Smooth muscle cell of the brain vasculature (primary cell): ENCODE measurements around the gene OR2F2.

Experiments
- DNase-seq: peaks from one replicate; pipeline ENCODE4 v3.0.0-alpha.2; 2012; ENCODE audit warnings: low read depth, low spot score

Gene OR2F2, protein sequence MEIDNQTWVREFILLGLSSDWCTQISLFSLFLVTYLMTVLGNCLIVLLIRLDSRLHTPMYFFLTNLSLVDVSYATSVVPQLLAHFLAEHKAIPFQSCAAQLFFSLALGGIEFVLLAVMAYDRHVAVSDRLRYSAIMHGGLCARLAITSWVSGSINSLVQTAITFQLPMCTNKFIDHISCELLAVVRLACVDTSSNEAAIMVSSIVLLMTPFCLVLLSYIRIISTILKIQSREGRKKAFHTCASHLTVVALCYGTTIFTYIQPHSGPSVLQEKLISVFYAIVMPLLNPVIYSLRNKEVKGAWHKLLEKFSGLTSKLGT

DNA sequence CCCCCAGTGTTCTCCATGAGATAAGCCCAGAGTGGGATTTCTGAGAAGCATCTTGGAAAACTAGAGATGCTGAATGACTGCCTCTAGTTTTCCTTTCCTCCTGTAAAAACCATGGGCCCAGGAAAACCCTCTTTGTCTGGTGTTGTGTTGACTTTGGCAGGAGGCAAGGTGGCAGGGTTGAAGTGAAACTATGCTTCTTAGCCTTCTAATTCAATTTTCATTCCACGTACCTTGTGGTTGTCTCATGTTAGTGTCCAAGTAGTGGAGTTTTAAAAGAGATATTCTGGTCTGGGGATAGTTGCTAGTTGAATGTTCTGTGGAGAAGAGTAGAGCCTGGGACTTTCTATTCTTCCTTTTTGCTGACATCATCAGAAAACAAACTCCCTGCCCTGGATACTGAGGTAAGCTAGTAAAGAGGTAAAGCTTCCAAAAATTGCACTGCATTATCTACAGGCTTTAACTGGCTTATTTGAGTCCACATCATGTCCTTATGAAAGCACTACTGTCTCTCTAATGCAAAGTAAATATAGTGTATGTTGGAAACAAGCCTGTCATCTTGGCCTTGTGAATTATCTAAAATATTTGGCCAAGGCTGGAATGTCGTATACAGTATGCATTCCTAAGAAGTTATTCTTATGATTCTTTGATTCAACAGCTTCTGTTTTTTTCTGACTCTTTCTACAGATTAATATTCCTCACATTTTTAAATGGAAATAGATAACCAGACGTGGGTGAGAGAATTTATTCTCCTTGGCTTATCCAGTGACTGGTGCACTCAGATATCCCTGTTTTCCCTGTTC lies at the start of gene OR2F2:
TSS of gene OR2F2 (plus strand) at position 708 of the 800 bp plus-strand sequence. CDS start at position 708, 0 bp downstream.
- DNase-seq: no peak

DNA sequence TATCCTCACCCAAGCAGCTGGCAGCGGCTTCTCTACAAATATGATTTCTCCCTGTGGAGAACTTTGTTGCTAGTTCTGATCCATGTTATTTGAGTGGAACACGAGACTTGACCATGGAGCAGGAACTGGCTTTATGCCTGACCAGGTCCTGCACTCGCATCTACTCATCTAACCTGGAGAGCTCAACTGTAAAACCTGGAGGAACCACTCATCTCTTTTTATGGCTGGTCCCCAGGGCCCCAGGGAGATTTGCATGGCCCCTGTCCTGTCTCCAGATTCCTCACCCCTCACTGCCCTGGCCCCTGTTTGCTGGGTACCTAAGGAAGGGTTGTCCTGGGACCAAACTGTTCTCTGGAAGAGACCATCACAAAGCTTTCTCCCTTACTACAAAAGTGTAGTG lies 49.1 kb upstream of the OR2F2 start:
- DNase-seq: no peak

DNA sequence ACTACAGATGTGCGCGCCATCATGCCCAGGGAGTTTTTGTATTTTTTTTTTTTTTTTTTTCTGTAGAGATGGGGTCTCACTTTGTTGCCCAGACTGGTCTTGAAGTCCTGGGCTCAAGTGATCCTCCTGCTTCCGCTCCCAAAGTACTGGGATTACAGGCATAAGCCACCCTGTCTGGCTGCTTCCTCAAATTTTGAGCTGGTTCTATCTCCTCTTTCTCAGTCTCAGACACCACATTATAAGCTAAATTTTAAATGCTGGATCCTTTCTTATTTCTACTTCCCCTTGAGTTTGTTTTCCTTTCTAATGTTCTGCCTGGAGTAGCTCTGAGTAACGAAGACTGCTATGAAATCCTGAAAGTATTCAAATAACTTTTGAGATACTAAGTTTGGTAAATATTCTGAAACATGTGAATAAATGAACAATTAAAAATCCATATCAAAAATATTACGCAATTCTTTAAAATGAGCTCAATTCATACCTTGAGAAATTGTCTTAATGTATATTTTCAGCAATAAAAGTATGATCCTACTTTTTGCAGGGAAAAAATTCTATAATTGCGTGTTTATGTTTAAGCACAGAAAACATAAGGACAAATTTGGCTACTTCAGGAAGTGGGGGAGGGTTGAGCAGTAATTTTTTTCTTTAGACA lies 48.1 kb upstream of the OR2F2 start:
- no peak for DNase-seq

DNA sequence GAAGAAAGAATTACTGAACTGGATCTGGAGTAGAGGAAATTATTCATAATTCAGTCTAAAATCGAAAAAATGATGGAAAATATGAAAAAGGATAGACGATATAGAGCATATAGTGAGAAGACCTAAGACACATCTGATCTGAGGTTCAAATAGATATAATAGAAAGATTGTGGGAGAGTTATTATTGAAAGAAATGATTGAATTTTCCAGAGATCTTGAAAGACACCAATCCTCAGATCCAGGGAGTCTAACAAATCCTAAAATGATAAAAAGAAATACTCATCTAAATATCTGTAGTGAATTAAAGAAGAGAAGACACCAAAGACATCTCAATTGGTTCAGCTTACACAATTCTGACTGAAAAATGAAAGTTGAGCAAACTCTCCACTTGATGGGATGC lies 46.0 kb upstream of the OR2F2 start:
- DNase-seq: no peak

DNA sequence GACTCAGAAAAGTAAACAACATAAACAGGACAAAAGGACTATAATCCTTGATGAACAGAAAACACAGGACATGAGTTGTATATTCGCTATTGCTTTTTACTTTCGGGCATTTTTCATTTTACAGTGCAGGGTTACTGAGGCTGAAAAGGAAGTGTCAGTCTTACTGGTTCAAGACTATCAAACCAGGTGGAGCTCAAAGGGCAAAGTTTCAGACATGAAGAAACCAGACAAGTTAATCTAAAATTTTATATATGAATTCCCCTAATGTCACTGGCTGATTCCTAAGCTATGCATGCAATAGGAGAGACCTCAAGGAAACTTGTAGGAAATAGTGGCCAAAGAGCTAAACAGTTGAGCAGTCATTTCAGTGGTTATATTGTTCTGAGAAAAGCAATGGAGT lies 44.5 kb upstream of the OR2F2 start:
- no peak for DNase-seq

DNA sequence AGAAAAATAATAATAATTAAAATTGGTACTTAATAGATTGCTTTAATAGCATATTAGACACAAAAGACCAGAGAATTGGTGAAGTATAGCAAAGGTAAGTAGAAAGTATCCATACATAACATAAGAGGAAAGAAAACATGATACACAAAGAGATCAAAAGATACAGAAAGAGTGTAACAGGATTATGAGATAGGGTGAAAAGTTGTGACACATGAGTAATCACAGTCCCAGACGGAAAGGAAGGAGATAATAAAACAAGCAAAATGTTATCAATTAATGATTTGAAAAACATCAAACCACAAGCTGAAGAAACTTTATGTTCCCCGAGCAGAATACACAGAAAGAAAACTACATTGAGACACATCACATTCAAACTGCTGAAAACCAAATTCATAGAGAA lies 43.6 kb upstream of the OR2F2 start:
- DNase-seq: no peak

DNA sequence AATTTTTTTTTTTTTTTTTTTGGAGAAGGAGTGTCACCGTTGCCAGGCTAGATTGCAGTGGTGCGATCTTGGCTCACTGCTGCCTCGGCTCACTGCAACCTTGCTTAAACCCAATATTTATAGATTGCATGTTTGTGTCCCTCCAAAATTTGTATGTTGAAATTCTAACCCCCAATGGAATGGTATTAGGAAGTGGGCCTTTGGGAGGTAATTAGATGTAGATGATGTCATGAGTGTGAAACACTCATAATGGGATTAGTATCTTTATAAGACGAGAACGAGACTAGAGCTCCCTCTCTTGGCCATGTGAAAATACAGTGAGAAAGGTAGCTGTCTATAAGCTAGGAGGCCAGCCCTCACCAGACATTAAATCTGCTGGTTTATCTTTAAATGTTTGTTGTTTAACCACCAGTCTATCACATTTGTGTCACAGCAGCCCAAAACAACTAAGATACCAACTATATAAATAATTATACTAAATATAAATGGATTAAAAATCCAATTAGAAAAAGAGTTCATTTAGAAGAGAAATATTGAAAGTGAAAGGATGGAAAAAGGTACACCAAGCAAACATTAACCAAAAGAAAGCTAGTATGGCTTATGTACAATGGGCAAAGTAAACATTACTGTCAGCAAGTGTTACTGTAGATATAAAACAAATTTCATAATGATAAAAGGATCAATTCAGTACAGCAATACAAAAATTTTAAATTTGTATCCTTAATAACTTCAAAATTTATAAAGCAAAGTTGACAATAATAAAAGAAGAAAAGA lies 42.3 kb upstream of the OR2F2 start:
- no peak for DNase-seq

DNA sequence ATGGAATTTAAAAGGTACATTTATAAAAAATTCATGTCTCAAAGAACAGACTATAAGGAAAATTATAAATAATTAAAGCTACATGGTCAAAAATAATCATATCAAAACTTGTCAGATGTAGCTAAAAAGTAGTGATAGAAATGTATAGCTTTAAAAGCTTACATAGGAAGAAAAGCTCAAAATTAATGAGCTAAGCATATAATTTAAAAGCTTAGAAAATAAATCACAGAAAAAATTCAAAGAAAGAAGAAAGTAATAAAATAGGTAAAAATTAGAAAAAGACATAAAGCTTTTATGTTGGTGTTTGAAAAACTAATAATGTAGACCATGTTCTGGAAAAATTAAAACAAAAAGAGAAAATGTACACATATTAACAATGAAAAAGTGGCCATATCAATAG lies 38.4 kb upstream of the OR2F2 start:
- no peak for DNase-seq

DNA sequence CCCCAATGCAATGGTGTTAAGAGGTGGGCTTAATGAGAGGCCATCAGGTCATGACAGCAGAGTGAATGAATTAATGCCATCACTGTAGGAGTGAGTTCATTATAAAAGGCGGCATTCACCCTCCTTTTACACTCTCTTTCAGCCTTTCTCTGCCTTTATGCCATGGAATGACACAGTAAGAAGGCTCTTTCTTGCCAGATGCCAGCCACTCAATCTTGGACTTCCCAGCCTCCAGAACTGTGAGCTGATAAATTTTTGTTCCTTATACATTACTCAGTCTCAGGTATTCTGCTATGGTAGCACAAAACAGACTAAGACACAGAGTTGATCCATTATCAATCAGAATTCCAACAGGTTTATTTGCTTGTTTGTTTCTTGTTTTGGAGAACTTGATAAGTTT lies 36.2 kb upstream of the OR2F2 start:
- no peak for DNase-seq

DNA sequence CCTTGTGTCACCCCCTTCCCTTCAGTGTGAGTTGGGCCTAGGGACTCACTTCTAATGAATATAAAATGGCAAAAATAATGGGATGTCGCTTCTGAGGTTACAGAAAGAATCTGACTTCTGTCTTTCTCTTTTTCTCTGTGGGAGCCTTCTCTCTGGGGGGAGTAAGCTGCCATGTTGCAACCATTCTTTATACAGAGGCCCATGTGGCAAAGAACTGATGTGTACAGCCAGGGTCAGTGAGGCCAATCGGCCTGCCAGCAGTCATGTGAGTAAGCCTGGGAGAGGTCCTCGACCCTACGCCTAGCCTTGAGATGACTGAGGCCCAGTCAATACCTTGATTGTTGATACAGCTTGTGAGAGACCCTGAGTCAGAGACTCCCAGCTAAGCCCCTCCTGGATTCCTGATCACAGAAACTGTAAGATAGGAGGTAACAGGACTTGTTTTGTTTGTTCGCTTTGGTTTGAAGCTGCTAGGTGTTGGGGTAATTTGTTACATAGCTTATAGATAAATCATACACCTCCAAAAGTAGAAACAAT lies 34.7 kb upstream of the OR2F2 start:
- no peak for DNase-seq

DNA sequence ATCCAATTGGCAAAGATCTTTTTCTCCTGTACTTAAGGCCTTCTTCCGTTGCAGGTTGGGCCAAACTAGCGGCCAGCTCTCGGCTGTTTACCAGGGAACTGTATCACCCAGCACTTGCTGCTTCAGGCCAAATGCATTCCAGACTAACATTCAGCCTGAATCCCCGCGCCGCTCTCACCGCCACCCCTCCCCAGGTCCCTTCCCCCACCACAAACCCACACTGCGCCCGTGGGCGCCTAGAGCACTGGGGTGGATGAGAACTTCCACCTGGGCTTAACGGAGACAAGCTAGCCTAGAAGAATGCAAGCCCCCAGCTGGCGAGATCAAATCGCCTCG lies 33.7 kb upstream of the OR2F2 start:
- DNase-seq: no peak

DNA sequence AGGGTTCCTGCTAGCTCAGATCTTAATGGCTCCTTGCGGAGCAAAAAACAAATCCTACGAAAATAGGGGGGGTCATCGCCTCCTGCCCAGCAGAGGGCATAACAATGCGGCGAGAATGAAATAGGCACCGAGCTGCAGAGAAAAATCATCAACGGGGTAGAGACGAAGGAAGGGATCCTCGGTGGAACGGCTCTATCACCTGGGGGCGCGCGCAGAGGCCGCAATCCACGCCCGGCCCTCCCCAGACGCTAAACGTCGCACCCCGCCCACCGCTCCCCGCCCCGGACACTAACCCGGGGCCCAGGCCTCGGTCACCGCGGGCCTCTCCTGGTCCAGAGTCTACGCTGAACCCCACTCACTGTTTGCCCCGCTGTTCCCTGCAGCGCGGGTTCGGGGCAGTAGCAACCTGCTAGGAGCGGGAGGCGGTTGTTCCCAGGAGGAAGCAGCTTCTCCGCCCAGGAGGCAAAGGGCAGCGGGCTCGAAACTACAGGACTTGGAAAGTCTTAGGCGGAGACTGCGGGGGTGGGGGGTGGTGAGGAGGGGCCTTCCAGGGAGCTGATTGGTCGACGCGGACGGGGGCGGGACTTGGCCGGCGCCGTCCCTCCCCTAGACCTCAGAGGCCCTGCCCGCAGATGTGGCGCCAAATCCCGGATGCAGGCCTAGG lies 33.2 kb upstream of the OR2F2 start, which contains the start of gene TCAF1:
TSS of gene TCAF1 (minus strand) at position 509 of the 664 bp plus-strand sequence. CDS start 25,568 bp downstream, outside the sequence.
- peak; percentile 88 for DNase-seq

DNA sequence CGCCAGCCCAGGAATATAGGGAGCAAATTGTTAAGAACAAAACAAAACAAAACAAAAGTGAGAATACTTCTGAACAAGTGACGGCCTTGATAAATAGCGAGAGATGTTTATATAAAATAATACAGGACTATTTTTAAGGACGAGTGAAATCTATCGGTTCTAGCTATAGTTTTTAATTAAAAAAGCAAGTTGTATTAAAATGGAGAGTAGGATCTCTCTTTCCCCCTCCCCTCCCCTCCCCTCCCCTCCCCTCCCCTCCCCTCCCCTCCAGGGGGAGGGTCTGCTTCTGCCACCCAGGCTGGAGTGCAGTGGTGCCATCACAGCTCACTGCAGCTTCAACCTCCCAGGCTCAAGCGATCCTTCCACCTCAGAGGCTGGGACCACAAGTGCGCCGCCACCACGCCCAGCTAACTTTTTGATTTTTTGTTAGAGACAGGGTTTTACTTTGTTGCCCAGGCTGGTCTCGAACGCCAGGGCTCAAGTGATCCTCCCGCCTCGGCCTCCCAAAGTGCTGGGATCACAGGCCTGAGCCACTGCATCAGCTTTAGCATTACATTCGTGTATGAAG lies 32.6 kb upstream of the OR2F2 start:
- no peak for DNase-seq

DNA sequence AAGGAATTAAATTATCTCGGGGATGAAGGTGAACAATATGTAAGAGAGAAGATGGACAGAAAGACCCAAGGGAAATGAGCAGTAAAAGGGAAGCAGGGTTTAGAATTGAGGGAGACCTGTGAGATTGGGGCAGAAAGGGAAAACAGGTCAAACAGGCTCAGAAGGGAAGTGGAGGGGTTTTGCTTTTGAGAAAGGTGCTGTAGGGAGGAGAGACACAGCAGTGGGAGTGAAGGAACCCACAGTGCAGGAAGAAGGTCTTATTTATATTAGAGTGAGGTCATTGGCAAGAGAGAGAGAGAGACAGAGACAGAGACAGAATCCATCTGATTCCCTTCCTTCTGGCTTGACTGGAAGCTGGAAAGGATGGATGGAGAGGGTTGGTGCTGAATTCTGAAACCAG lies 29.5 kb upstream of the OR2F2 start:
- no peak for DNase-seq

DNA sequence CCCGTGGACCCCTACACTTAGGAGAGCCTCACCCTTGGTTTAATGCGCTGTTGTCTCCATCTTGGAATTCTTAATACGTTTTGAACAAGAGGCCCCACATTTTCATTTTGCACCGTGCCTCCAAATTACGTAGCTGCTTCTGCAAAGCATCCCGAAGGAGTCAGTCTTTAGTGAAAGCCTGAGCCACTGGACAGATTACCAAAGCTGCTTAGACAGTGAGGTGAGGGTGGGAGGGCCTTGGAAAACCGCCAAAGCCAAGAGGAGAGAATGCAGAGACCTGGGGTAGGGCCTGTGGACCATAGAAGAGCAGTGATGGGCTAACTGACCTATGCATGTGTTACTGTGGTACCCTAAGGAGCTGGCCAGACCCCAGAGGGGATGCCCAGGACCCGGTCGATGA lies 28.9 kb upstream of the OR2F2 start:
- no peak for DNase-seq

DNA sequence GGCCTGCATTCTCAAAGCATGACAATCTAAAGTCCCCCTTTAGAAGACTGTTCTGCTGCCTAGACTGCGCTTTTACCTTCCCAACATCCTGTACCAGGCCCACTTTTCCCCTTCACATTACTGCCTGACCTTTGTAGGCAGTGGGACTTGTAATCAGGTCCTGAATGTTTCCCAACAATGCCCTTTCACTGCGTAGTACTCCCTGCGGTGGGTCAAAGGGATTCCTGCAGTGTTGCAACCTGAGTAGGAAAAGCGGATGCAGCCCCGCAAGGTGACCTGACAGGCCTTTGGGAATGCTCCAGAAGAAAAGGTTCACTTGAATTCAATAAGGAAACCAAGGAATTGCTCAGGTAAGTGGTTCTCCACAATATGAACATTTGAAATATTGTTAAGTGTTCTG lies 28.1 kb upstream of the OR2F2 start:
- no peak for DNase-seq

DNA sequence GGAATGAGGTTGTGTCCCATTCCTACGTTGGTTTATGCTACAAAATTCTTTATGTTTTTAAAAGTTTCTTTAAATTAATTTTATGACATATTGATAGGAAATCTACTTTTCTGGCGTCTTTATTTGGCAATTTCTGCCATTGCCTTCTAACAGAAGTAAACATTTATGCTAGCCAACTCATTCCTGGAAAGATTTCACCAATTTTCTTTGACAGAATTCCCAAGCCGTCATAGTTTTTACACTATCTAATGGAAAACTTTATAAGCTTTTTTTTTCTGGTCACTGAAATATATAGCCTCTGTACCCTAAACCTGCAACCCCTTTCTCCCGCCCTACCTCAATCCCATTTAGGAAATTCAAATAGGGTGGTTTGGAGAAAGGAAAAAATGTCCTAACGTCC lies 26.9 kb upstream of the OR2F2 start:
- DNase-seq: no peak

DNA sequence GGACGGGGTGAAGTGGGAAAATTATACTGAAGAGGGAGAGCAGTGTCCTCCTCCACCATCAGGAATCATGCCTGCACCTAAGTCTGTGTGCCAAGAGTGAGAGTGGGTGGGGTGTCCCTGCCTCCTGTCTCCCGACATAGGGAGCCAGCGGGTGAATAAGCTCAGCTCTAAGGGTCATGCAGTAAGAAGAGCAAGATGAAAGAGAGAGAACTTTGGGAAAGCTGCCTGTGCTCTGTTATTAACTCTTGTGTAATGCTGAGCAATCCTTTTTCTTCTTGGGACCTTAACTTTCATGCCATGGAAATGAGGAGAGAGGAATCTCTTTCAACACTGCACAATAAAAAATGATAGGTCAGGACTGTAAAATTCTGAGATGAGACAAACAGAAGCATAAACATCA lies 25.2 kb upstream of the OR2F2 start:
- DNase-seq: no peak

DNA sequence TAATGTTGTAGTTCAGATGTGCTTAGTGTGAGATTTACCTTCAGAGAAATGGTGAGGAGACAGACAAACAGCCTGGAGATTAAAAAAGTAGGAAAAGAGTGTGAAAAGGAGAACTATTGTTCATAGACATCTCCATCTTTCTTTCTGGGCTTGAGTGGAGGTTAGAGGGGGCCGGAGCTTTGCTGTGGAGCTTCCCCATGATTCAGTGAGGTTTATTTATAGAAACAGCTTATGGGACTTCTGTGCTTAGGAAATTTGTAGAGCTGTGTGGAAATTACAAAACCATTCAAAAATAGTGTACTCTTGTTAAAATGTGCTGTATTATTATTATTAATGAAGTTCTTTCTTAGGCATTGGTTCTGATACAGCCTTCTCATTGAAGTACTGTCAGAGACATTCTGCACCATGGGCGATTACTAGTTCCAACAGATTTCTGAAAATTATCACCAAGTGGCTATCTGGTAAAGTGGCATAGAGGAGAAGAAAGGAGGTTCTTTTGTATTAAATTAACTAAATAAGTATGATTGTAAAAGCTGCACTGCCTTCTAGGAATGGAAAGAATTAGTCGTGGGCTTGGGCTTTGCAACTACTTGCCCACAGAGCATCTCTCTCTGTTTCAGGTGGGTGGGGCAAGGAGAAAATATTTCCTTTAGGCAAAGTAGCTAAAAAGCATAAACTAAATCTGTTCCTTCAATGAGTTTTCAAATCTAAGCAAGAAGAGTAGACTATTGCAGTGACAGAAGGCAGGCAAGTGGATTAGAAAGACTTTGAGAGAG lies 24.4 kb upstream of the OR2F2 start:
- DNase-seq: no peak
